Chondrocyte (in vitro differentiated cells): ENCODE results near the gene CALCR. TPM values are rescaled to one million over a fixed set of nuclear protein-coding genes. Genes with fewer than 3 reads are reported as not detected.

Source experiments
- DNase-seq: peaks from one replicate; pipeline ENCODE4 v3.0.0; 2021; ENCODE audit warnings: mixed read lengths, low spot score
- H3K27ac Mint-ChIP-seq: one replicate; pipeline ENCODE4 v1.8.0; 2021; ENCODE audit warnings: mild to moderate bottlenecking, moderate library complexity, mixed read lengths; ENCODE audit not compliant: unreplicated experiment
- H3K27me3 Mint-ChIP-seq: 2 replicates; pipeline ENCODE4 v1.8.0; 2021; ENCODE audit warnings: low read depth, mixed read lengths
- H3K36me3 Mint-ChIP-seq: 2 replicates; pipeline ENCODE4 v1.8.0; 2021; ENCODE audit warnings: low read depth, mixed read lengths
- H3K4me1 Mint-ChIP-seq: 2 replicates; pipeline ENCODE4 v1.8.0; 2021; ENCODE audit warnings: low read depth, mild to moderate bottlenecking, mixed read lengths
- H3K4me3 Mint-ChIP-seq: one replicate; pipeline ENCODE4 v1.8.0; 2021; ENCODE audit warnings: mild to moderate bottlenecking, moderate library complexity, mixed read lengths; ENCODE audit not compliant: unreplicated experiment
- H3K9me3 Mint-ChIP-seq: 2 replicates; pipeline ENCODE4 v1.8.0; 2021; ENCODE audit warnings: low read depth, mixed read lengths
- CTCF ChIP-seq: fragments of 200-600 bp; sonication (generic); IDR thresholded peaks from 2 replicates; pipeline ENCODE4 v1.5.0; 2021; ENCODE audit warnings: antibody characterized with exemption, mild to moderate bottlenecking, moderate library complexity
- long read RNA-seq: library from polyadenylated mRNA; stranded (forward); transcript quantifications from one replicate; pipeline ENCODE4 v2.0.0, GENCODE V29; 2021
- total RNA-seq: library from RNA; stranded (reverse); gene quantifications from 3 replicates; pipeline ENCODE4 v1.2.1, GENCODE V29; 2021

Gene CALCR
- total RNA-seq: 0.10 to 0.20 TPM in 2 of 3 replicates, not detected in the other
- long read RNA-seq: 0 reads

GRCh38 chr7:93574646-93575554 lies at the start of gene CALCR:
Gene CALCR (minus strand): TSS chr7:93574724. CDS start chr7:93486981, 87,743 bp downstream.
- no peak within 1 kb of the TSS for H3K27ac Mint-ChIP-seq
- peaks cover 18% of the 10 kb centered on the region for H3K4me1 Mint-ChIP-seq
- H3K27me3 Mint-ChIP-seq: peaks cover 65% of the 10 kb centered on the region
- DNase-seq: no peak
- H3K4me3 Mint-ChIP-seq: peak within 1 kb of the TSS; percentile 71
- H3K36me3 Mint-ChIP-seq: no peaks in the 10 kb centered on the region
- no peak for TF ChIP-seq CTCF
- no peaks in the 10 kb centered on the region for H3K9me3 Mint-ChIP-seq

- H3K27ac Mint-ChIP-seq: no peak overlapping the region
- no peaks in the 10 kb centered on the region for H3K36me3 Mint-ChIP-seq
- no peak for TF ChIP-seq CTCF
- H3K4me3 Mint-ChIP-seq: no peak overlapping the region
- peaks cover 4% of the 10 kb centered on the region for H3K4me1 Mint-ChIP-seq
- peaks cover 14% of the 10 kb centered on the region for H3K9me3 Mint-ChIP-seq
- peaks cover 15% of the 10 kb centered on the region for H3K27me3 Mint-ChIP-seq
- DNase-seq: no peak
These were observed 49.3 kb upstream of the CALCR start for GRCh38 chr7:93623816-93624215.

- H3K27ac Mint-ChIP-seq: peak overlapping the region; percentile 15
- H3K4me1 Mint-ChIP-seq: peaks cover 4% of the 10 kb centered on the region
- H3K9me3 Mint-ChIP-seq: peaks cover 9% of the 10 kb centered on the region
- no peak for DNase-seq
- no peaks in the 10 kb centered on the region for H3K36me3 Mint-ChIP-seq
- peak overlapping the region; percentile 39 for H3K4me3 Mint-ChIP-seq
- H3K27me3 Mint-ChIP-seq: peaks cover 10% of the 10 kb centered on the region
- peak; percentile 78 for TF ChIP-seq CTCF
These were observed 47.8 kb upstream of the CALCR start for GRCh38 chr7:93622036-93623033.

- no peak for DNase-seq
- H3K27ac Mint-ChIP-seq: no peak overlapping the region
- H3K4me1 Mint-ChIP-seq: peaks cover 4% of the 10 kb centered on the region
- no peaks in the 10 kb centered on the region for H3K9me3 Mint-ChIP-seq
- no peaks in the 10 kb centered on the region for H3K36me3 Mint-ChIP-seq
- no peak for TF ChIP-seq CTCF
- peaks cover 7% of the 10 kb centered on the region for H3K27me3 Mint-ChIP-seq
- H3K4me3 Mint-ChIP-seq: no peak overlapping the region
These were observed 46.3 kb upstream of the CALCR start for GRCh38 chr7:93620864-93621263.

GRCh38 chr7:93620057-93620456 lies 45.5 kb upstream of the CALCR start:
- no peak for DNase-seq
- Mint-ChIP-seq H3K4me1 (peaks cover 4% of the 10 kb centered on the region), H3K27me3 (peaks cover 5% of the 10 kb centered on the region), H3K9me3 (peaks cover 4% of the 10 kb centered on the region), H3K4me3 (no peak overlapping the region), H3K36me3 (no peaks in the 10 kb centered on the region), H3K27ac (no peak overlapping the region)
- TF ChIP-seq CTCF: no peak
